H9 (cell line): ENCODE measurements around the gene ZIC4. TPM values are rescaled to one million over a fixed set of nuclear protein-coding genes. Genes with fewer than 3 reads are reported as not detected.

ENCODE experiments used
- DNase-seq: peaks from one replicate; pipeline ENCODE4 v3.0.0-alpha.2; 2017
- H2AFZ ChIP-seq: one replicate; pipeline ENCODE4 v1.6.1; 2013; ENCODE audit warnings: mild to moderate bottlenecking, low read length, control low read depth, moderate library complexity
- H2AK5ac ChIP-seq: 2 replicates; pipeline ENCODE4 v1.6.1; 2013; ENCODE audit warnings: low read length, control low read depth, mixed read lengths; ENCODE audit not compliant: insufficient read length
- H2BK120ac ChIP-seq: one replicate; pipeline ENCODE4 v1.6.1; 2013; ENCODE audit warnings: low read depth, mild to moderate bottlenecking, low read length, control low read depth, inconsistent platforms; ENCODE audit not compliant: poor library complexity, severe bottlenecking
- H2BK12ac ChIP-seq: 2 replicates; pipeline ENCODE4 v1.6.1; 2013; ENCODE audit warnings: low read length, control low read depth, mixed read lengths, low read depth; ENCODE audit not compliant: insufficient read length
- H2BK15ac ChIP-seq: 2 replicates; pipeline ENCODE4 v1.6.1; 2013; ENCODE audit warnings: low read depth, low read length, control low read depth
- H2BK20ac ChIP-seq: one replicate; pipeline ENCODE4 v1.6.1; 2013; ENCODE audit warnings: low read depth, mild to moderate bottlenecking, low read length, control low read depth, inconsistent platforms; ENCODE audit not compliant: poor library complexity, severe bottlenecking
- H2BK5ac ChIP-seq: 2 replicates; pipeline ENCODE4 v1.6.1; 2013; ENCODE audit warnings: low read length, control low read depth, mixed read lengths; ENCODE audit not compliant: insufficient read length
- H3K14ac ChIP-seq: 2 replicates; pipeline ENCODE4 v1.6.1; 2013; ENCODE audit warnings: low read length, control low read depth; ENCODE audit not compliant: insufficient read depth
- H3K18ac ChIP-seq: 2 replicates; pipeline ENCODE4 v1.6.1; 2013; ENCODE audit warnings: low read depth, mild to moderate bottlenecking, mixed read lengths, low read length, control low read depth; ENCODE audit not compliant: insufficient read length
- H3K23ac ChIP-seq: 2 replicates; pipeline ENCODE4 v1.6.1; 2013; ENCODE audit warnings: low read length, control low read depth, mixed read lengths, low read depth; ENCODE audit not compliant: insufficient read length
- H3K23me2 ChIP-seq: 2 replicates; pipeline ENCODE4 v1.6.1; 2013; ENCODE audit warnings: low read depth, mild to moderate bottlenecking, mixed read lengths, low read length, control low read depth; ENCODE audit not compliant: insufficient read length, poor library complexity, severe bottlenecking
- H3K27ac ChIP-seq: 2 replicates; pipeline ENCODE4 v1.5.1; 2013; ENCODE audit warnings: low read length, control low read depth, mixed read lengths, low read depth; ENCODE audit not compliant: insufficient read length
- H3K27me3 ChIP-seq: 2 replicates; pipeline ENCODE4 v1.6.1; 2013; ENCODE audit warnings: low read length, control low read depth, inconsistent platforms; ENCODE audit not compliant: insufficient read depth
- H3K4ac ChIP-seq: 2 replicates; pipeline ENCODE4 v1.6.1; 2013; ENCODE audit warnings: low read depth, mild to moderate bottlenecking, control low read depth, inconsistent platforms, low read length, moderate library complexity
- H3K4me1 ChIP-seq: 2 replicates; pipeline ENCODE4 v1.6.1; 2013; ENCODE audit warnings: low read length, control low read depth, inconsistent platforms; ENCODE audit not compliant: insufficient read depth
- H3K4me2 ChIP-seq: 2 replicates; pipeline ENCODE4 v1.6.1; 2013; ENCODE audit warnings: low read length, control low read depth, mixed read lengths; ENCODE audit not compliant: insufficient read length, insufficient read depth
- H3K56ac ChIP-seq: 2 replicates; pipeline ENCODE4 v1.6.1; 2013; ENCODE audit warnings: low read depth, mild to moderate bottlenecking, mixed read lengths, low read length, control low read depth; ENCODE audit not compliant: insufficient read length
- H3K79me1 ChIP-seq: 2 replicates; pipeline ENCODE4 v1.6.1; 2013; ENCODE audit warnings: low read depth, mild to moderate bottlenecking, moderate library complexity, low read length, control low read depth, inconsistent platforms; ENCODE audit not compliant: insufficient read depth, poor library complexity, severe bottlenecking
- H3K79me2 ChIP-seq: 2 replicates; pipeline ENCODE4 v1.6.1; 2013; ENCODE audit warnings: low read length, control low read depth, inconsistent platforms; ENCODE audit not compliant: insufficient read depth
- H3K9ac ChIP-seq: 2 replicates; pipeline ENCODE4 v1.6.1; 2013; ENCODE audit warnings: low read length, control low read depth, mixed read lengths; ENCODE audit not compliant: insufficient read length; ENCODE audit errors: extremely low read depth
- H3K9me3 ChIP-seq: one replicate; pipeline ENCODE4 v1.6.1; 2013; ENCODE audit warnings: low read depth, low read length, inconsistent platforms; ENCODE audit not compliant: control insufficient read depth
- H3T11ph ChIP-seq: one replicate; pipeline ENCODE4 v1.6.1; 2013; ENCODE audit warnings: mild to moderate bottlenecking, low read length, control low read depth, inconsistent platforms
- H4K20me1 ChIP-seq: one replicate; pipeline ENCODE4 v1.6.1; 2013; ENCODE audit not compliant: control insufficient read depth, insufficient read length, insufficient read depth
- H4K5ac ChIP-seq: 2 replicates; pipeline ENCODE4 v1.6.1; 2013; ENCODE audit warnings: low read depth, mild to moderate bottlenecking, mixed read lengths, low read length, control low read depth; ENCODE audit not compliant: insufficient read length
- H4K8ac ChIP-seq: replicated peaks from 2 replicates; pipeline ENCODE4 v1.6.1; 2013; ENCODE audit warnings: low read length, control low read depth, mixed read lengths, low read depth; ENCODE audit not compliant: insufficient read length
- H4K91ac ChIP-seq: 2 replicates; pipeline ENCODE4 v1.6.1; 2013; ENCODE audit warnings: low read depth, mild to moderate bottlenecking, moderate library complexity, mixed read lengths, low read length, control low read depth; ENCODE audit not compliant: insufficient read length
- H3K27ac Mint-ChIP-seq, 3 experiments: 2 replicates in 2 of 3; 3 replicates in 1 of 3; pipeline ENCODE4 v1.8.0; 2020 to 2021; ENCODE audit warnings: mixed read lengths in 3 of 3, mild to moderate bottlenecking in 1 of 3, moderate library complexity in 1 of 3
- H3K27me3 Mint-ChIP-seq: 2 replicates; pipeline ENCODE4 v1.8.0; 2021; ENCODE audit warnings: low read depth, mild to moderate bottlenecking, moderate library complexity, mixed read lengths
- H3K36me3 Mint-ChIP-seq, 3 experiments: 2 replicates in 2 of 3; 3 replicates in 1 of 3; pipeline ENCODE4 v1.8.0; 2020 to 2021; ENCODE audit warnings: low read depth in 3 of 3, mixed read lengths in 3 of 3; ENCODE audit not compliant: insufficient read depth in 1 of 3
- H3K4me1 Mint-ChIP-seq, 2 experiments: 2 replicates each; pipeline ENCODE4 v1.8.0; 2020; ENCODE audit warnings: mixed read lengths in 2 of 2
- H3K4me3 Mint-ChIP-seq, 2 experiments: 2 replicates in 1 of 2; 3 replicates in 1 of 2; pipeline ENCODE4 v1.8.0; 2020 to 2021; ENCODE audit warnings: mild to moderate bottlenecking in 2 of 2, mixed read lengths in 2 of 2, moderate library complexity in 1 of 2
- H3K9me3 Mint-ChIP-seq, 2 experiments: 2 replicates in 1 of 2; 3 replicates in 1 of 2; pipeline ENCODE4 v1.8.0; 2020; ENCODE audit warnings: mild to moderate bottlenecking in 2 of 2, mixed read lengths in 2 of 2, moderate library complexity in 1 of 2
- WGBS: extraction: QIAGEN DNeasy Blood & Tissue Kit; methylation state at CpG from one replicate; pipeline ENCODE4 v1.1.7; 2013; ENCODE audit warnings: missing lambda C conversion rate, low lambda C conversion rate, mixed read lengths; ENCODE audit not compliant: insufficient read length; ENCODE audit errors: extremely low coverage; 5-methylcytosine and 5-hydroxymethylcytosine counted together
- total RNA-seq: library from RNA; stranded (reverse); gene quantifications from 2 replicates; pipeline ENCODE4 v1.2.1, GENCODE V29; 2021
- TF ChIP-seq, protein P1 (sequence below): fragments of 200-600 bp; sonication (generic); conservative IDR thresholded peaks from 3 replicates; pipeline ENCODE4 v1.8.0; 2021; ENCODE audit warnings: antibody characterized with exemption, mild to moderate bottlenecking

The ZIC4 gene
- total RNA-seq, 1 experiment from 2014 or later, result not detected

DNA sequence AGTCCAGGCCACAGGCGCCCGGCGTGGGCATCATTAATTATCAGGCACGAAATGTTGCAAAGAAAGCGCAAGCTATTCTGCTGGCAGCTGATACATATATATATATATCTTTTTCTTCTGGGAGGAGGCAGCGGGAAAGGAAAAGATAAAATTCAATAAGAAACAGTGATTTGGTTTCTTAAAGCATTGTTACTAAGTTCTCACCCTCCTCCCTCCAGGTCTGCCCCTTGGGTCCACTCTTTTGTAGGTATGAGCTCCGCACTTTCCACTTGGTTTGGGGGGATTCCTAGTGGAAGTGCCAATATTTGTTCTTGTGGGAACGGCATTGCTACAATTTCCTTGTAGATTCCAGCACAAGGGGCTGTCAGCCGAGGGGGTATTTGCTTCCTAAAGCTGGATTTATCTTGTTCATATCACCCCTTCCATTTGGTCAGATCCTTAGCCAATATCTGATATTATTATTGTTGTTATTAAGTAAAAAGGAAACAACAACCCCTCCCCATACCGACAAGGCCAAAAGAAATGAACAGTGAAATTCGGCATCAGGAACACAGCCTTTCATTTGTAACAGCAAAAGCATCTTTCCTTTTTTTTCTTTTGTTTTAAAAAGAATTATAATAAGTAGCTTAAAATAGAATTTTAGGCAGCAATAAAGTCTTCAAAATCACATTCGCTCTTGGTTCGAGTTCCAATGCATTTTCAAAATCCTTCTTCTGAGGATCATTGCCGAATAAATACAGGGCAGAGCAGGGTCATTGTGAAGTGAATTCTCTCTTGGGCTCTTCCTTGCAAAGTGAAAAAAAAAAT lies 18.4 kb upstream of the ZIC4 start:
- Histone ChIP-seq H3K18ac (no peak overlapping the region), H3K23me2 (peaks cover 15% of the 10 kb centered on the region), H2AFZ (no peak overlapping the region), H3K56ac (no peak overlapping the region), H4K91ac (no peak overlapping the region), H4K20me1 (no peaks in the 10 kb centered on the region), H2BK5ac (no peak overlapping the region), H3K4me1 (peaks cover 3% of the 10 kb centered on the region; the same call in 1 of the 2 replicates), H3K79me2 (no peaks in the 10 kb centered on the region), H3K4ac (no peak overlapping the region), H3K14ac (no peak overlapping the region), H2BK20ac (no peak overlapping the region), H2BK12ac (no peak overlapping the region), H2BK120ac (no peak overlapping the region), H3K27ac (no peak overlapping the region), H4K8ac (no peak overlapping the region), H2AK5ac (no peak overlapping the region), H3K4me2 (peak overlapping the region; percentile 49), H3K23ac (no peak overlapping the region), H3T11ph (no peak overlapping the region), H3K9ac (no peak overlapping the region), H3K9me3 (no peaks in the 10 kb centered on the region), H3K27me3 (peaks cover 54% of the 10 kb centered on the region), H4K5ac (no peak overlapping the region), H2BK15ac (no peak overlapping the region), H3K79me1 (no peaks in the 10 kb centered on the region)
- Mint-ChIP-seq H3K36me3 (no peaks in the 10 kb centered on the region), H3K9me3 (no peaks in the 10 kb centered on the region; a peak in 2 of 5 replicates), H3K4me1 (peaks cover 28 to 44% of the 10 kb centered on the region in 2 experiments), H3K27ac (no peak overlapping the region), H3K27me3 (peaks cover 85% of the 10 kb centered on the region), H3K4me3 (peak overlapping the region in 1 of 2 experiments; percentile 84; a peak in 2 of 5 replicates)
- no peak for DNase-seq
- TF ChIP-seq, protein P1, sequence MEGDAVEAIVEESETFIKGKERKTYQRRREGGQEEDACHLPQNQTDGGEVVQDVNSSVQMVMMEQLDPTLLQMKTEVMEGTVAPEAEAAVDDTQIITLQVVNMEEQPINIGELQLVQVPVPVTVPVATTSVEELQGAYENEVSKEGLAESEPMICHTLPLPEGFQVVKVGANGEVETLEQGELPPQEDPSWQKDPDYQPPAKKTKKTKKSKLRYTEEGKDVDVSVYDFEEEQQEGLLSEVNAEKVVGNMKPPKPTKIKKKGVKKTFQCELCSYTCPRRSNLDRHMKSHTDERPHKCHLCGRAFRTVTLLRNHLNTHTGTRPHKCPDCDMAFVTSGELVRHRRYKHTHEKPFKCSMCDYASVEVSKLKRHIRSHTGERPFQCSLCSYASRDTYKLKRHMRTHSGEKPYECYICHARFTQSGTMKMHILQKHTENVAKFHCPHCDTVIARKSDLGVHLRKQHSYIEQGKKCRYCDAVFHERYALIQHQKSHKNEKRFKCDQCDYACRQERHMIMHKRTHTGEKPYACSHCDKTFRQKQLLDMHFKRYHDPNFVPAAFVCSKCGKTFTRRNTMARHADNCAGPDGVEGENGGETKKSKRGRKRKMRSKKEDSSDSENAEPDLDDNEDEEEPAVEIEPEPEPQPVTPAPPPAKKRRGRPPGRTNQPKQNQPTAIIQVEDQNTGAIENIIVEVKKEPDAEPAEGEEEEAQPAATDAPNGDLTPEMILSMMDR, result no peak
- no CpG with 5 or more reads among the region's 14 CpGs for WGBS
